ENCODE data around the gene ZNF224. TPM values are rescaled to one million over a fixed set of nuclear protein-coding genes. Genes with fewer than 3 reads are reported as not detected.

The ZNF224 gene
- total and polyA plus RNA-seq, 10 of the 15 experiments (the other 5 are each of a cell fraction or from before 2014, with no cell fraction given) = 6.8 to 39.4 (median 17.2) TPM

GRCh38 chr19:44051650-44052402, 42.3 kb upstream of the ZNF224 start, which contains the start of gene ZNF223 (continued):
- TF ChIP-seq MLLT1 (IDR thresholded peaks at IDR 0.05) (0 out of 2 replicates have a peak, but pooled peaks have one; percentile 17), SMAD1 (IDR thresholded peaks at IDR 0.05; ENCODE audit: low read depth, partially characterized antibody) (peak; percentile 40), SUZ12 (IDR thresholded peaks at IDR 0.05; ENCODE audit: unreplicated experiment) (no peak), CREM (IDR thresholded peaks at IDR 0.05; ENCODE audit: low read depth) (no peak), NR2C2 (IDR thresholded peaks at IDR 0.05; ENCODE audit: borderline replicate concordance, control insufficient read depth, insufficient read length, low read depth) (no peak), ATF7 (IDR thresholded peaks at IDR 0.05; ENCODE audit: low read depth) (peak; percentile 19; the same call in 1 of the 2 replicates), E2F8 (IDR thresholded peaks at IDR 0.05; ENCODE audit: low read depth, partially characterized antibody) (no peak), MEF2B (IDR thresholded peaks at IDR 0.05; ENCODE audit: partially characterized antibody, poor library complexity, severe bottlenecking) (peak; percentile 50), IKZF2 (IDR thresholded peaks at IDR 0.05) (peak; percentile 86), ZBTB33 (IDR thresholded peaks at IDR 0.05) (no peak), HDGF (IDR thresholded peaks at IDR 0.05) (no peak), NFYB (IDR thresholded peaks at IDR 0.05; ENCODE audit: insufficient read depth, low read depth, low read length) (no peak), MTA3 (IDR thresholded peaks at IDR 0.05; ENCODE audit: borderline replicate concordance, low read length) (no peak)
